H1 (cell line): ENCODE data around the gene BCKDHA. TPM values are rescaled to one million over a fixed set of nuclear protein-coding genes. Genes with fewer than 3 reads are reported as not detected.

Experiments
- BCL11A ChIP-seq, 2 experiments: IDR thresholded peaks; one replicate each; pipeline ENCODE4 v1.6.1; 2011; ENCODE audit warnings: low read depth in 2 of 2, low read length in 2 of 2, mild to moderate bottlenecking in 2 of 2
- CBX8 ChIP-seq: fragments of 300-800, 300-1000 bp; sonication (generic); IDR thresholded peaks from 2 replicates; pipeline ENCODE4 v1.7.1; 2016; ENCODE audit warnings: low read depth, low read length, borderline replicate concordance
- CTBP2 ChIP-seq: IDR thresholded peaks from 2 replicates; pipeline ENCODE4 v1.7.0; 2011; ENCODE audit warnings: borderline replicate concordance, mild to moderate bottlenecking, moderate library complexity, mixed read lengths, low read length; ENCODE audit not compliant: insufficient read depth, insufficient read length
- EP300 ChIP-seq, 2 experiments: IDR thresholded peaks; 1 replicate in 1 of 2; 2 replicates in 1 of 2; pipeline ENCODE4 v1.6.1; 2011 to 2012; ENCODE audit warnings: low read depth in 2 of 2, low read length in 2 of 2, mild to moderate bottlenecking in 2 of 2, borderline replicate concordance in 1 of 2, inconsistent platforms in 1 of 2, moderate library complexity in 1 of 2
- KDM1A ChIP-seq: fragments of 200-600, 300-600 bp; sonication (generic); IDR thresholded peaks from 2 replicates; pipeline ENCODE4 v1.7.1; 2016; ENCODE audit warnings: mild to moderate bottlenecking, low read length, borderline replicate concordance
- KDM4A ChIP-seq: IDR thresholded peaks from one replicate; pipeline ENCODE4 v1.7.1; 2012; ENCODE audit warnings: low read depth, mild to moderate bottlenecking, moderate library complexity, low read length, inconsistent platforms; ENCODE audit not compliant: severe bottlenecking
- MAFK ChIP-seq: IDR thresholded peaks from 2 replicates; pipeline ENCODE4 v1.6.1; 2012; ENCODE audit warnings: low read depth, mild to moderate bottlenecking, improper control_type of control experiment, low read length
- POLR2AphosphoS5 ChIP-seq: IDR thresholded peaks from 2 replicates; pipeline ENCODE4 v1.6.1; 2011; ENCODE audit warnings: low read depth, low read length
- polyA plus RNA-seq, 7 experiments: library from polyadenylated mRNA; depleted of rRNA in 3 of 7; stranded (reverse) in 5 of 7; unstranded in 2 of 7; fragments of >200 nt in 5 of 7; fragments of 200-250 nt in 2 of 7; gene quantifications; 1 replicate in 5 of 7; 2 replicates in 1 of 7; 4 replicates in 1 of 7; pipeline versions ENCODE4 v1.2.1 to v1.2.3, GENCODE V29; 2011 to 2013; ENCODE audit warnings: missing spikeins in 2 of 7, mixed read lengths in 2 of 7
- total RNA-seq: library from RNA; stranded (reverse); fragmentation: NEBNext Ultra II Directional; extraction: Animal tissue kit (Norgen Biotek cat#: 25700); gene quantifications from 2 replicates; pipeline ENCODE4 v1.2.1, GENCODE V29; 2021

BCKDHA gene
- total and polyA plus RNA-seq, 2 of the 8 experiments (the other 6 are each of a cell fraction or from before 2014, with no cell fraction given) = 14.2 to 69.6 TPM

- TF ChIP-seq KDM1A = no peak
- TF ChIP-seq KDM4A = no peak
- no peak for TF ChIP-seq EP300 (IDR thresholded peaks at IDR 0.05; ENCODE audit: borderline replicate concordance in 1 of 2, low read depth in 2 of 2, low read length in 2 of 2)
- TF ChIP-seq CTBP2 = no peak
- TF ChIP-seq MAFK = no peak
- TF ChIP-seq POLR2AphosphoS5 = no peak
- no peak for TF ChIP-seq CBX8
- TF ChIP-seq BCL11A (IDR thresholded peaks at IDR 0.05; ENCODE audit: low read depth in 2 of 2, low read length in 2 of 2) = no peak
Observed at GRCh38 chr19:41410336-41411054, 12.9 kb downstream of the BCKDHA start (continued).
